Measurements from ENCODE around the gene GBX2.

DNA sequence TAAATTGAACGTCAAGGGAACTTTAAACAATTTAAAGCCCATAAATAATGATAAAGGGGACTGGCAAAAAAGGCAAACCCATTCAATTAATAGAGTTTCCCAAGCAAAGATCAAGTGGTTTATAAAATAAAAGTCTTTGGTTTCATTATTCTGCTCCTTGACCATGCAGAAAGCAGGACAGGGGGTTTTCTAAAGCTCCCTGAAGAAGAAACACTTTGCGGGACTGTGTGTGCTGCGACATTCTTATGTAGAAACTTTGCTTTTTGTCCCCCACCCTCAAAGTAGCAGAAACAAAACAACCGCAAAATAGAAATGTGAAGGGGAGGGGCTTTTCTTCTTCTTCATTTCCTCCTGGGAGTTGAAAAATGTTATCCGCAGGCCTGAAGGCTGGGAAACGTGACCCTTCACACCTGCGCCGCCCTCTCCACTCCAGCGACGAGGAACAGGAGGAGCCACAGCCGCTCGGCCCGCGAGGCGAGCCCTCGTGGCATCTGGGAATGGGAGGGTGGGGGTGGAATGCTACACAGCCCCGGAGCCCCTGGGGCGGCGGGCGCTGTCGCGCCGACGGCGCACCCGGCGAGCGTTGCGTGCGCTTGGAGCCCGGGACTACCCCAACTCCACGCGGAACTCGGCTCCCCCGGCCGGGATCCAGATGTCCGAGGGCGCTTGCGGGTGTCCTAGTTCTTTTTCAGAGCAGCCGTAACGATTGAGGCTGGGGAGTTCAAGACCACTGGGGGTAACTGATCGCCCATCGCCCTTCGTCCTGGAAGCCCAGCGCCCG is 4.3 kb upstream of the GBX2 start:
- TF ChIP-seq, protein P1, sequence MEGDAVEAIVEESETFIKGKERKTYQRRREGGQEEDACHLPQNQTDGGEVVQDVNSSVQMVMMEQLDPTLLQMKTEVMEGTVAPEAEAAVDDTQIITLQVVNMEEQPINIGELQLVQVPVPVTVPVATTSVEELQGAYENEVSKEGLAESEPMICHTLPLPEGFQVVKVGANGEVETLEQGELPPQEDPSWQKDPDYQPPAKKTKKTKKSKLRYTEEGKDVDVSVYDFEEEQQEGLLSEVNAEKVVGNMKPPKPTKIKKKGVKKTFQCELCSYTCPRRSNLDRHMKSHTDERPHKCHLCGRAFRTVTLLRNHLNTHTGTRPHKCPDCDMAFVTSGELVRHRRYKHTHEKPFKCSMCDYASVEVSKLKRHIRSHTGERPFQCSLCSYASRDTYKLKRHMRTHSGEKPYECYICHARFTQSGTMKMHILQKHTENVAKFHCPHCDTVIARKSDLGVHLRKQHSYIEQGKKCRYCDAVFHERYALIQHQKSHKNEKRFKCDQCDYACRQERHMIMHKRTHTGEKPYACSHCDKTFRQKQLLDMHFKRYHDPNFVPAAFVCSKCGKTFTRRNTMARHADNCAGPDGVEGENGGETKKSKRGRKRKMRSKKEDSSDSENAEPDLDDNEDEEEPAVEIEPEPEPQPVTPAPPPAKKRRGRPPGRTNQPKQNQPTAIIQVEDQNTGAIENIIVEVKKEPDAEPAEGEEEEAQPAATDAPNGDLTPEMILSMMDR (IDR thresholded peaks at IDR 0.05) = no peak
- no peak for TF ChIP-seq ZFX (IDR thresholded peaks at IDR 0.05; ENCODE audit: borderline replicate concordance)

Measured in 22Rv1 (cell line).